Measurements from ENCODE around the gene ADGRF1. TPM values are rescaled to one million over a fixed set of nuclear protein-coding genes. Genes with fewer than 3 reads are reported as not detected.

ADGRF1 gene
- total RNA-seq, 1 experiment from 2014 or later = 104 TPM

DNA sequence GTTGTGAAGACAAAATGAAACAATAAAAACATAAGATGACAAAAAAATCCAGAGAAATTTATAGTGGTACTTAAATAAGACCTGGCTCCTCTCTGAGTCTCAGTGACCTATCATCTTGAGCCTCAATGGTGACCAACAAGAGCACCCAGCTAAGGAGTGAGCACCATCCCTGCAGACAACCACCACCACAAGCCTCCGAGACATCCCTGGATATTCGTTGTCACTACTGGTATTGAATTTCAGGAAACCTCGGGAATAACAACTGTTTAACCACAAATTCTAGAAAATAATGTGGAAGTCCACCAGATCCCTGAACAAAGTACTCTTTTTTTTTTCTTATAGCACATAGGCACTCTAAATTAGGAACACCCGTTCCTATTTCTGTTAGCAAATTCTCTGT lies 88.2 kb downstream of the ADGRF1 start:
- POLR2A ChIA-PET (ENCODE audit: unreplicated experiment) = no interaction called here
- CTCF ChIA-PET = no interaction called here
- H2AFZ ChIP-seq (ENCODE audit: low read length) = no peak overlapping the region
- H3K9ac ChIP-seq (ENCODE audit: low read length) = no peak overlapping the region
- H3K27ac ChIP-seq (ENCODE audit: low read length) = no peak overlapping the region
- no peak overlapping the region for H3K4me2 ChIP-seq (ENCODE audit: low read length)
- no TSS peak for BruUV-seq (replicated peaks)
- TF ChIP-seq EZH2 (IDR thresholded peaks at IDR 0.05; ENCODE audit: low read length, unreplicated experiment) = no peak
- H3K9me3 ChIP-seq (ENCODE audit: low read length) = no peaks in the 10 kb centered on the region
- H3K36me3 ChIP-seq (ENCODE audit: low read depth, low read length) = no peaks in the 10 kb centered on the region
- no peaks in the 10 kb centered on the region for H3K27me3 ChIP-seq (ENCODE audit: low read length)
- no peaks in the 10 kb centered on the region for H3F3A ChIP-seq (ENCODE audit: low read length, unreplicated experiment)
- H3K4me3 ChIP-seq (ENCODE audit: low read length) = no peak overlapping the region
- H3K4me1 ChIP-seq (ENCODE audit: insufficient read depth, low read length) = no peaks in the 10 kb centered on the region
- DNase-seq = no peak
- no peaks in the 10 kb centered on the region for H3K79me2 ChIP-seq (ENCODE audit: low read length)
- H3K9me2 ChIP-seq (replicated peaks; ENCODE audit: low read length) = no peaks in the 10 kb centered on the region
- no peak for ATAC-seq
- intact Hi-C loops (cut with micrococcal nuclease) = no loop called here
- H4K20me1 ChIP-seq (ENCODE audit: low read length) = no peaks in the 10 kb centered on the region

DNA sequence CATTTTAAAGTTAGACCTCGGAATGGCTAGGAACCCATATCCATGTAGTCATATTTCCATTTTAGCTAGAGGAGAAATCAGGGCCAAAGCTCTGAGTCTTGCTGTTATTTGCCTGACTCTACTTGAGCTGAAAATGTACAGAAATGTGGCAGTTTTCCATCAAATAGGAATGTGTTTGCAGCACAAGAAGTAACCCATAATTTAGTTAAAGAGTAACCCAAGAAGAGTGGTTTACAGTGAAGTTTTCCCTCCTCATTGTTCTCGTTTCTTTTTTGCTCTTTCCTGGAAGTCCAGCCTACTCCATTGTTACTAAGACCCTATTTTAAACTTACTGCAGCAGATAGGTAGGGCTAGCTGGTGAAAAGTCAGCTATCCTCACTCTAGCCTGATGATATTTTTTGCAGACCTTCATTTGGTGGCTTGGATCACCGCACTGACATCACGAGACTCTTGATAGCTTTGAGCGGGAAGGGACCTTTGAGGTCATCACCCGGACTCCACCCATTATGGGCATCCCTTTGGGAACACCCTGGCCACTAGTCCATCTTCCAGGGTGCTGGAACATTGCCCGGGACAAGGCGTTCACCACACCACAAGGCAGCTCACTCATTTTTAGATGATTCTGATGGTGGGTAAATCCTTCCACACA lies 92.4 kb downstream of the ADGRF1 start:
- Histone ChIP-seq H3K4me1 (ENCODE audit: insufficient read depth, low read length) (no peaks in the 10 kb centered on the region), H3F3A (ENCODE audit: low read length, unreplicated experiment) (no peaks in the 10 kb centered on the region), H3K79me2 (ENCODE audit: low read length) (no peaks in the 10 kb centered on the region), H3K36me3 (ENCODE audit: low read depth, low read length) (no peaks in the 10 kb centered on the region), H2AFZ (ENCODE audit: low read length) (no peak overlapping the region), H3K4me3 (ENCODE audit: low read length) (no peak overlapping the region), H3K27me3 (ENCODE audit: low read length) (no peaks in the 10 kb centered on the region), H3K9ac (ENCODE audit: low read length) (no peak overlapping the region), H4K20me1 (ENCODE audit: low read length) (no peaks in the 10 kb centered on the region), H3K27ac (ENCODE audit: low read length) (no peak overlapping the region), H3K4me2 (ENCODE audit: low read length) (no peak overlapping the region), H3K9me2 (replicated peaks; ENCODE audit: low read length) (no peaks in the 10 kb centered on the region), H3K9me3 (ENCODE audit: low read length) (no peaks in the 10 kb centered on the region)
- no peak for ATAC-seq
- DNase-seq = no peak
- BruUV-seq (replicated peaks) = no TSS peak
- POLR2A ChIA-PET (ENCODE audit: unreplicated experiment) = no interaction called here
- CTCF ChIA-PET = no interaction called here
- intact Hi-C loops (cut with micrococcal nuclease) = no loop called here
- TF ChIP-seq, protein P1, sequence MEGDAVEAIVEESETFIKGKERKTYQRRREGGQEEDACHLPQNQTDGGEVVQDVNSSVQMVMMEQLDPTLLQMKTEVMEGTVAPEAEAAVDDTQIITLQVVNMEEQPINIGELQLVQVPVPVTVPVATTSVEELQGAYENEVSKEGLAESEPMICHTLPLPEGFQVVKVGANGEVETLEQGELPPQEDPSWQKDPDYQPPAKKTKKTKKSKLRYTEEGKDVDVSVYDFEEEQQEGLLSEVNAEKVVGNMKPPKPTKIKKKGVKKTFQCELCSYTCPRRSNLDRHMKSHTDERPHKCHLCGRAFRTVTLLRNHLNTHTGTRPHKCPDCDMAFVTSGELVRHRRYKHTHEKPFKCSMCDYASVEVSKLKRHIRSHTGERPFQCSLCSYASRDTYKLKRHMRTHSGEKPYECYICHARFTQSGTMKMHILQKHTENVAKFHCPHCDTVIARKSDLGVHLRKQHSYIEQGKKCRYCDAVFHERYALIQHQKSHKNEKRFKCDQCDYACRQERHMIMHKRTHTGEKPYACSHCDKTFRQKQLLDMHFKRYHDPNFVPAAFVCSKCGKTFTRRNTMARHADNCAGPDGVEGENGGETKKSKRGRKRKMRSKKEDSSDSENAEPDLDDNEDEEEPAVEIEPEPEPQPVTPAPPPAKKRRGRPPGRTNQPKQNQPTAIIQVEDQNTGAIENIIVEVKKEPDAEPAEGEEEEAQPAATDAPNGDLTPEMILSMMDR (conservative IDR thresholded peaks at IDR 0.05; ENCODE audit: low read depth, low read length) = no peak
- TF ChIP-seq EZH2phosphoT487 (IDR thresholded peaks at IDR 0.05; ENCODE audit: borderline replicate concordance, low read length) (no peak), EZH2 (IDR thresholded peaks at IDR 0.05; ENCODE audit: low read length, unreplicated experiment) (no peak)

DNA sequence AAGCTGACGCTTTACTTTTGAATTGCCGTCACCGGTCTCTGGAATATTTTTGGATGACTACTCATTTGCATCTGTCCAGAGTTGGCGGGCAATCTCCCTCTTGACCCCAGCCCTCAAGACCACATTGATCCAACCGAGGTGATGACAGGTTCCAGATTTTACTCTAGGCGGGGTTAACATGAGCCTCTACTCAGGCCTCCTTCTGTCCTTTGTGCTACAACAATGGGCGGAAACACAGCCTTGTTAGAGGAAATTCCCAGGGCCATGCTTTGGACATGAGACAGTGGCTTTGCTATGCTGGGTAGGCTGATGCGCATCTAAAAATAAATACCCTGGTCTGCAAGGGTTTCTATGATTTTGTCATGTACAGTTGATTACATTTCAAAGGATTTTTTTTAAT lies 93.4 kb downstream of the ADGRF1 start:
- no peaks in the 10 kb centered on the region for H3K27me3 ChIP-seq (ENCODE audit: low read length)
- H3K4me2 ChIP-seq (ENCODE audit: low read length) = no peak overlapping the region
- H3F3A ChIP-seq (ENCODE audit: low read length, unreplicated experiment) = no peaks in the 10 kb centered on the region
- H4K20me1 ChIP-seq (ENCODE audit: low read length) = no peaks in the 10 kb centered on the region
- TF ChIP-seq EZH2phosphoT487 (IDR thresholded peaks at IDR 0.05; ENCODE audit: borderline replicate concordance, low read length) (no peak), EZH2 (IDR thresholded peaks at IDR 0.05; ENCODE audit: low read length, unreplicated experiment) (no peak)
- TF ChIP-seq, protein P1 (conservative IDR thresholded peaks at IDR 0.05; ENCODE audit: low read depth, low read length) = no peak
- intact Hi-C loops (cut with micrococcal nuclease) = no loop called here
- H3K4me1 ChIP-seq (ENCODE audit: insufficient read depth, low read length) = no peaks in the 10 kb centered on the region
- no TSS peak for BruUV-seq (replicated peaks)
- ATAC-seq (no peak), DNase-seq (no peak)
- H3K4me3 ChIP-seq (ENCODE audit: low read length) = no peak overlapping the region
- H3K36me3 ChIP-seq (ENCODE audit: low read depth, low read length) = no peaks in the 10 kb centered on the region
- CTCF ChIA-PET = no interaction called here
- H3K9me3 ChIP-seq (ENCODE audit: low read length) = no peaks in the 10 kb centered on the region
- H3K9ac ChIP-seq (ENCODE audit: low read length) = no peak overlapping the region
- no peaks in the 10 kb centered on the region for H3K79me2 ChIP-seq (ENCODE audit: low read length)
- no peaks in the 10 kb centered on the region for H3K9me2 ChIP-seq (replicated peaks; ENCODE audit: low read length)
- no peak overlapping the region for H3K27ac ChIP-seq (ENCODE audit: low read length)
- H2AFZ ChIP-seq (ENCODE audit: low read length) = no peak overlapping the region
- POLR2A ChIA-PET (ENCODE audit: unreplicated experiment) = no interaction called here

Other genes starting within 250 kb of the ADGRF1 start
- not detected in 2 replicates for gene MEP1A, start 248.9 kb downstream of the ADGRF1 start, total RNA-seq (2014; rRNA removed)
- 0.75 and 1.6 TPM in 2 replicates for gene ADGRF5, start 120.4 kb downstream of the ADGRF1 start, total RNA-seq (2014; rRNA removed)

Data from PC-3 (cell line).